NB4 (cell line): ENCODE measurements around the gene RBM47.

Experiments used
- DNase-seq: peaks from one replicate; pipeline ENCODE4 v3.0.0; 2010; ENCODE audit warnings: low read depth
- H3K4me3 ChIP-seq: one replicate; pipeline ENCODE4 v1.5.1; 2011; ENCODE audit warnings: mild to moderate bottlenecking, low read depth, low read length, moderate library complexity
- MYC ChIP-seq: IDR thresholded peaks from 2 replicates; pipeline ENCODE4 v1.6.1; 2011; ENCODE audit warnings: low read depth, low read length
- POLR2A ChIP-seq: IDR thresholded peaks from 2 replicates; pipeline ENCODE4 v1.6.1; 2011; ENCODE audit warnings: mild to moderate bottlenecking; ENCODE audit not compliant: insufficient read length; ENCODE audit errors: extremely low read depth
- TF ChIP-seq, protein P1 (sequence below): IDR thresholded peaks from one replicate; pipeline ENCODE4 v1.5.1; 2012; ENCODE audit warnings: low read depth, low read length
- TF ChIP-seq, protein P2 (sequence below): IDR thresholded peaks from 2 replicates; pipeline ENCODE4 v1.6.1; 2011; ENCODE audit warnings: low read depth, low read length

RBM47 gene

DNA sequence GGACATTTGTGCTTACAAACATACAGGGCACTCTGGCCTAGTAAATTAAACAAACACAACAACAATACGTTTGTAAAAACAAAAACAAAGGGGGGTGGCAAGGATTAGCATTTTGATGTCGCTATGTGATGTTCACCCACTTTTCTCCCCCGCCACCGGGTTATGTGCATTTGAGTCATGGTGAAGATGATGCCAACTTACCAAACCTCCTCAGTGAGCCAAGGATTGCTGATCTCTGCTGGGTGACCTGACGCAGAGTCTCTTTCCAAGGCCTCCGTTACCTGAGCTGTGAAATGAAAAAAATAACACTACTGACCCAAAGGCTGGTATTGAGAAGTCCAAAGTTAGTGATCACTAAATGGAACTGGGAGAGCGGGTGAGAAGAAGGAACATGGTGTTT, 85.4 kb downstream of the RBM47 start:
- TF ChIP-seq MYC (no peak), POLR2A (no peak)
- TF ChIP-seq, protein P1, sequence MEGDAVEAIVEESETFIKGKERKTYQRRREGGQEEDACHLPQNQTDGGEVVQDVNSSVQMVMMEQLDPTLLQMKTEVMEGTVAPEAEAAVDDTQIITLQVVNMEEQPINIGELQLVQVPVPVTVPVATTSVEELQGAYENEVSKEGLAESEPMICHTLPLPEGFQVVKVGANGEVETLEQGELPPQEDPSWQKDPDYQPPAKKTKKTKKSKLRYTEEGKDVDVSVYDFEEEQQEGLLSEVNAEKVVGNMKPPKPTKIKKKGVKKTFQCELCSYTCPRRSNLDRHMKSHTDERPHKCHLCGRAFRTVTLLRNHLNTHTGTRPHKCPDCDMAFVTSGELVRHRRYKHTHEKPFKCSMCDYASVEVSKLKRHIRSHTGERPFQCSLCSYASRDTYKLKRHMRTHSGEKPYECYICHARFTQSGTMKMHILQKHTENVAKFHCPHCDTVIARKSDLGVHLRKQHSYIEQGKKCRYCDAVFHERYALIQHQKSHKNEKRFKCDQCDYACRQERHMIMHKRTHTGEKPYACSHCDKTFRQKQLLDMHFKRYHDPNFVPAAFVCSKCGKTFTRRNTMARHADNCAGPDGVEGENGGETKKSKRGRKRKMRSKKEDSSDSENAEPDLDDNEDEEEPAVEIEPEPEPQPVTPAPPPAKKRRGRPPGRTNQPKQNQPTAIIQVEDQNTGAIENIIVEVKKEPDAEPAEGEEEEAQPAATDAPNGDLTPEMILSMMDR, result no peak
- TF ChIP-seq, protein P2, sequence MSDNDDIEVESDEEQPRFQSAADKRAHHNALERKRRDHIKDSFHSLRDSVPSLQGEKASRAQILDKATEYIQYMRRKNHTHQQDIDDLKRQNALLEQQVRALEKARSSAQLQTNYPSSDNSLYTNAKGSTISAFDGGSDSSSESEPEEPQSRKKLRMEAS, result no peak
- DNase-seq, result no peak
- H3K4me3 ChIP-seq, result no peak overlapping the region

DNA sequence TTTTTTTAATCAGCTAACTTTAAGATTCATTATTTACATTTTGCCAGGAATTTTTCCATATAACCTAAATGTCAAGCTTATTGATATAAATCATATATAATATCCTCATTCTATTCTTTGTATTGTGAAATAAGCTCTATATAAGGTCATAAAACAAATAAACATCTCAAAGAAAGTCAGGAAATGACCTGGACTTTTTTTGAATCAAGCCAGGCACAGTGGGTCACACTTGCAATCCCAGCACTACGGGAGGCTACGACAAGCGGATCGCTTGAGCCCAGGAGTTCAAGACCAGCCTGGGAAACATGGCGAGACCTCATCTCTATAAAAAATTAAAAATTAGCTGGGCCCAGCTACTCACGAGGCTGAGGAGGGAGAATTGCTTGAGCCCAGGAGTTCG, 88.9 kb downstream of the RBM47 start:
- DNase-seq, result no peak
- TF ChIP-seq MYC (no peak), POLR2A (no peak)
- TF ChIP-seq, protein P1, result no peak
- TF ChIP-seq, protein P2, result no peak
- H3K4me3 ChIP-seq, result no peak overlapping the region

DNA sequence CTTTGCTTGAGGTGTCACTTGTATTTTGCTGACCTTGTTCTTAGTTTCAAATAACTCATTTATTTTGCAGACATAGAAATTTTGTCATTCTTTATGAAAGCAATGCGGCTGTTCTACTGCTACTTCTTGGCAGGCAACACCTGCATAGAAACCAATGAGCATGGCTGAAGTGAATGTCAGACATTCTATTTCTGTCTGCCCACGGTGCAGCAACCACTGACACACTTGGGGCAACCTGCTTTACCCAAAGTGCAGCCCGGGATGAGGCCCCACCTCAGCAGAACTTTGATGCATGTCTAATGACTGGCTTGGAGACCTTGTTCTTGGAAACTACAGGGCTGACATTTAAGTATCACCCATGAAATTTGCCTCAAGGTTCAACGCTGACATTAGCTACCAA, 93.6 kb downstream of the RBM47 start:
- DNase-seq, result no peak
- no peak overlapping the region for H3K4me3 ChIP-seq

DNA sequence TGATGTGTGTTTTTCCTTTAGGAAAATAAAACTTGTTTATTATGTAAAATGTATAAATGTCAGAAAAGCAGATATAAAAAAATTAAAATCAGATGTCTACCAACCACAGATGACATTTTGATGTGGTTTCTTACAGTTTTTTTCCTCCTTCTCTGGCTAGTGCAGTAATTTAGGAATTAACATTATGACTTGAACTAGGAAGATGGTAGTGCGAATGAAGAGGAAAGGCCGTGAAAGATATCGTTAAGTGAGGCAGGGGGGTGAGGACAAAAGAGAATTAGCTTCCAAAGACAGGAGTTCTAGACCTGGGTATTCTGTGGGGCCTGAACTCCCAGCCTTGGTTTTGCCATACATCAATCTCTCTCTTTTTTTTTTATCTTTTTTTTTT, 98.0 kb downstream of the RBM47 start:
- TF ChIP-seq, protein P1, result no peak
- TF ChIP-seq, protein P2, result no peak
- no peak for TF ChIP-seq MYC
- no peak for TF ChIP-seq POLR2A
- no peak overlapping the region for H3K4me3 ChIP-seq
- DNase-seq, result no peak

More for the DNA sequence above, 93.6 kb downstream of the RBM47 start:
- TF ChIP-seq, protein P1, result no peak
- TF ChIP-seq POLR2A, result no peak

DNA sequence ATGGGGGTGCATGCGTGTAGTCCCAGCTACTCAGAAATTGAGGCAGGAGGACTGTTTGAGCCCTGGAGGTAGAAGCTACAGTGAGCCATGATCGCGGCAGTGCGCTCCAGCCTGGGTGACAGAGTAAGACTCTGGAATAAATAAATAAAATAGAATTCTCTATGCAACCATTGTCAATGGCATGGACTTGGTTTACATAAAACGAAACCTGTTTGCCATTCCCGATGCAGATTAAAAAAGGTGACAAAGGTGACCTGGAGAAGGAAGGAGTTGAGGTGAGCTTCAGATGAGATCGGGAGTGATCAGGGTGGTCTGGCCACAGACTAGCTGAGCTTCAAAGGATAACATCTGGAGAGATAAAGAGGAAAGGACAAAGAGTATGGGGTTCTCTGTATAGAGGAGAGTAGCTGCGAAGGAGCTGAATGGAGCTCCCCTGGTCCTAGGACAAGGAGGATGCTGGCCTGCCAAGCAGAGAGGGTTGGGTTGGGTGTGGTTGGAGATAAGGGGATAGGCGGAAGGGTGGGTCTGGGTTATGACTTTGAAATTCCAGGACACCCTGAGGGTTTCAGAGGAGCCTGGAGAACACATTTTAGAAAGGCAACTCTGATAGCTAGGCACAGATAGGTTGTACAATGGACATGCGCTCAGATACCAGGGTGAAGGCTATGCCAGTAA, 98.6 kb downstream of the RBM47 start:
- TF ChIP-seq, protein P1, result no peak
- TF ChIP-seq POLR2A (no peak), MYC (no peak)
- TF ChIP-seq, protein P2, result no peak
- DNase-seq, result no peak
- H3K4me3 ChIP-seq, result no peak overlapping the region

DNA sequence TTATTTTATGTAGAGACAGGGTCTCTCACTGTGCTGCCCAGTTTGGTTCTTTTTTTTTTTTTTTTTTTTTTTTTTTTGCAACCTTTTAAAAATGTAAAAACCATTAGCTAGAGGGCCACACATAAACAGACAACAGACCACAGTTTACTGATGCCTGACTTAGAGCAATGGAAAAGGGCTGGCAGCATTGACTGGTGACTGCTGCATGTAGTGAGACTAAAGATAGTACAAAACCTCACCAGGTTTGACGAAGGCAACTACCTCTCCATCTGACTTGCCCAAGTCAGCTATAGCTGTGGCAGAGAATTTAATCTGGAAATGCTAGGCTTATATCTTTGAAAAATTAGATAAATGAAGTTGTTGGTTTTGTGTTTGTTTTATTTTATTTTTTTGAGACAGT, 102.9 kb downstream of the RBM47 start:
- H3K4me3 ChIP-seq, result no peak overlapping the region
- TF ChIP-seq MYC (no peak), POLR2A (no peak)
- TF ChIP-seq, protein P2, result no peak
- TF ChIP-seq, protein P1, result no peak
- DNase-seq, result no peak
